ELR (cell line): Measurements from ENCODE around the gene DUSP10.
A peak's percentile ranks its signal among the peaks of the same experiment; 100 is the strongest.

Experiments
- DNase-seq: peaks from one replicate; pipeline ENCODE4 v3.0.0-alpha.2; 2015; ENCODE audit warnings: low read depth

DUSP10 gene

DNA sequence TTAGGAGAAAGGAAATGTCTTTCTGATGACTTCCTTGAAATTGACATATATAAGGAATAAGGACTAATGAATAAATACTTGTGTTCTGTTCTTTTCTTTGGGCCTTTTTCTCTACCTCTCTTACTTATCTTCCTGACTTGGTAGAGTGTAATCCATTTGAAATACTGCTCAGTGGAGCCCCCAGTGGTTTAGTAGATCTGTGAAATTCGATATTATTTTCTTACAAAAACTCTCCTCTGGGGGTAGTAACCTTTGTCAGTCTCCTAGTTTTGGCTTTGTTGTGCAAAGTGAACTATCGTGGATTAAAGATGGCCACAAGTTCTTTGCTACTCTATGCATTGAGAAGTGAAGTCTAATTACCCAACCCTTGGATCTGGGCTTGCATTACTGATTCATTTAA is 48.8 kb downstream of the DUSP10 start:
- DNase-seq, result no peak

DNA sequence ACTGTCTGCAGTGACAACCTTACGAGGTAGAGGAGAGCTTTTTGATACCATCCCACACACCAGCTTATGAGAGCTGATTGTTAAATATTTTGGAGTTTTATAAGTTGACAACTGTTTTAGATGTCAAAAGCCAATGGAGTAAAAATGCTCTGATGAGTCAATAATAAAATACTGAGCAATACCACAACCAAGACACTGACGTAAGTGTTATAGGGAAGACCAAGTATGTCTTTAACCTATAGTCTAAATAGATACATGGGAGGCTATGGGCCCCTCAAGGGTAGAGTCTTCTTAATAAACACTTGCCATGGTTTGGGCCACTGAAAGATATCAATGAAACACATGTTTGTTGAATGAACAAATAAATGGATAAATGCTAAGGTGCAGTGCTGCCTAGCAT is 49.2 kb downstream of the DUSP10 start:
- no peak for DNase-seq

DNA sequence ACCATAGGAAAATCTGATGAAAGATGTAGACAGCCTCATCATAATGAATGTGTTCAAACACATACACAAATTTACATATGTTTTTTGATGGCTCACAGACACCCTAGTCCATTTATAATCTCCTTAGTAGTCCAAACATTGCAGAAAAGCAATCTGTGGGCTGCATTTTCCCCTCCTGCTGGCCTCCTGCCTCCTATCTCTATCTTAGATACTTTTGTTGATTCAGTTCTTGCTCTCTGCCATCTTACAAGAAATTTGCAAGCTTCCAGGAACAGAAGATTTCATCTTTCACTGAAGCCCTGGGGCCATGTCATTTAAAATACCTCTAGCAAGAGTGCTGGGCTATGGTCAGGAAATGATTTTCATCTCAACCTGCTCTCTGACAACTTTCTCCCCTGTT is 50.6 kb downstream of the DUSP10 start:
- DNase-seq, result no peak

GRCh38 chr1:221690858-221691257 is 51.0 kb downstream of the DUSP10 start:
- DNase-seq, result no peak

- DNase-seq, result peak; percentile 34
These were observed 52.8 kb downstream of the DUSP10 start for GRCh38 chr1:221689138-221689537.

- DNase-seq, result no peak
These were observed 53.4 kb downstream of the DUSP10 start for GRCh38 chr1:221688488-221688843.

DNA sequence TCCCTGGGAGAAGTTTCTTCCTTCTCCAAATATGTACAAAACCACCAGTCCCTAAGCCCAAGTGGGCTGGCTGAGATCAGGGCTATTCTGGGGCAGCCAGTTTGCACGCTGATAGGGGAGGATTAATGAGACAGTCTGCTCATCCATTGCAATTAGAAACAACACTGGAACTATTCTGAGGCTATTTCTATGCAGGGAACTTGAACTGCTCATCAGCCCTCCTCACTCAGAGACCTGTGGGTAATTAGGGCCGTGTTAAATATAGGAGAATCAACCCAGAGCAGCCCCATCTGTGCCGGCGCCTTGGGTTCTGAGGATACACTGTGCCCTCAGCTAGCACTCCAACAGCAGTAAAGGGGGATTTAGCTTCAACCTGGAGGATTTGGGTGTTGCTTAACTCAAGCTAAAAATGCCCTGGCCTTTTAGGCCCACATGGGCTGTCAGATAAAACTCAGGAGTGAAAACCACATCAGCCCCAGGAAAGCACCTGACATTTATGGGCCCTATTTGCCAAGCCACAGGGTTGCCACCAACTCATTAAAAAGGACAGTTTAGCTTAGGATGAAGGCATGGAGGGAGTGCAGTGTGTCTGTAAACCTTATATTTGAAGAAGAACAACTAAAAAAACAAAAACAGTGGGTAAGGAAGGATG is 53.9 kb downstream of the DUSP10 start:
- DNase-seq, result no peak

DNA sequence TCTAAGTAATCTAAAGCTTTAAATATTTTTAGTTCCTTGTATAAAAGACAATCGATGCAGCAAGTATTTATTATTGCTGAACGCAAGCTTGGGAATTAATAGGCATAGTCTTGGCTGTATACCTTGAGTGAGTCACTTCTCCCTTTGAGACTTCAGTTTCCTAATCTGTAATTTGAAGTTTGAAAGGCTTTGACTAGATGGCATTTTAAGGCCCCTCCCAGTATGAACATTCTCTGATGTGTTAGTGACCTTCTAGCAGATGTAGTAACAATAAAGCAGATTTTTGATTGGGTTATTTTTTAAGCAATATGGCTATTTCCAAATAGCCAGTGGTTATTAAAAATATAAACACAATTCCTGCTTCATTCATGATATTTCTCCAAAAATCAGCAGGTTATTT is 58.2 kb downstream of the DUSP10 start:
- no peak for DNase-seq

DNA sequence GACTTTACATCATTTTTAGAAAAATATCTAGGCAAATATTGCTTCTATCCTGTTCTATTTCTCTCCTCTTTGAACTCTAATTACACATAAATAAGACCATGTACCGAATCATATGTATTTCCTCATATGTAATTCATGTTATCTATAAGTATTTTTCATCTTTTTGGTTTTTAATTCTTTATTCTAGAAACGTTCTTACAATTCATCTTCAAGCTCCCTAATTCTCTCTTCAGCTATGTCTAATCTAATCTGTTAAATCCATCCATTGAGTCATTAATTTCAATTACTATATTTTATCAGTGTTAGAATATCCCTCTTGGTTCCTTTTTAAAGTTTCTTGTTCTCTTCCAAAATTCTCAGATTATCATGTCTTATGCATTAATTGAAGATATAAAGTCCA is 61.8 kb downstream of the DUSP10 start:
- DNase-seq, result no peak

- DNase-seq, result no peak
These were observed 63.9 kb downstream of the DUSP10 start for GRCh38 chr1:221678014-221678413.

DNA sequence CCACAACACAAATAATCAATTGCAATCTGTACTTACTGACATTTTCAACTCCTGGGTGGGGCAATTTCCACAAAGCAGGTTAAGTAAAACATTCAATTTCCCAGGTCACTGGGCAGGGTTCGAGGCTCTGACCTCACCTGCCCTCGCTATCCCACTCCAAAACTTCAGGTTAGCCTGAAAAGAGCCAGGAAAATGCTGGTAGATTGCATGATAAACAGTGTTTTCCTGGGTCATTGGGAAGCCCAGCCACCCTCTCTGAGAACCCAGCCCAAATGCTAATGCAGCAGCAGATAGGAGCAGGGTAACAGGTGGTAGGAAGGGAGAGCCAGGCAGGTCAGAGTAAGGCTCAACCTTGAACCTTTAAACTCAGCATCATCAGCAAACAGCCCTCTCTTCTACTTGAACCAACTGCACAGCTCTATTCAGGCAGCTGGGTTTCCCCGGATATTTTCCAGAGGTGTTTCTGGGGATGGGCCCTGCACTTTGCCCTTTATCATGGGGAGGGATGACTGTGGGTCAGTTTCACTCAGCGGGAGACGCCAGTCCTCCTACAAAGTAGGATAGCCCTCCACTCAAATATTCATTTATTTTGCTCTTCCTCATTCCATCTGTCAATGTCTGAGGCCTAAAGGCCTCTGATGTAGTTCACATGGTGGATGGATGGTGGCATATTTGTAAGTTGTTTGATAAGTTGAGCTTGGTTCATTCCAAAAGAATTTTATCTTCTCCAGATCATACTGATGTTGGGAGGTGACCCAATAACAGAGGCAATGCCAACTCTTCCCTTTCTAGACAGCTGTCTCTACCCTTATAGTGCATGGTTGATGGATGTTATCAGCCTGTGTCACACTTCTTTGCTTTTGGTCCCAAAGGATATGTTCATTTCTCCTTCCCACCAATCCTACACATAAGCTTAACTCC is 65.7 kb downstream of the DUSP10 start:
- DNase-seq, result no peak

DNA sequence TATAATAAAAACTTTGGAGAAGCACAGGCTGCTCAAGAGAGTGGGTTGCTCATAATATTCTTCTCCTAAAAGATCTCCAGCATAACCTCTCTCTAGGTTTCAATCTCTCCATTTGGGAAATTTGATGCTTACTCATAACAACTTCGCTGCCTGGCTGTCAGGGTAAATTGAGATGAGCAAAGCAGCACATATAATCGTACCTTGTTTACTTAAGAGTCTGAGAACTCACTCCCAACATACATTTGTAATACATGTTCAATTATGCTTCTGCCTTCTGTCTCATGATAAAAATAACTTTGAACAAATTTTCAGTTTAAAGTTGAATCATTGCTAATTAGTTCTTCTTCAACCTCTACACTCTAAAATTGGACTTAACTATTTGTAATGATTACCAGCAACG is 68.9 kb downstream of the DUSP10 start:
- DNase-seq, result no peak

DNA sequence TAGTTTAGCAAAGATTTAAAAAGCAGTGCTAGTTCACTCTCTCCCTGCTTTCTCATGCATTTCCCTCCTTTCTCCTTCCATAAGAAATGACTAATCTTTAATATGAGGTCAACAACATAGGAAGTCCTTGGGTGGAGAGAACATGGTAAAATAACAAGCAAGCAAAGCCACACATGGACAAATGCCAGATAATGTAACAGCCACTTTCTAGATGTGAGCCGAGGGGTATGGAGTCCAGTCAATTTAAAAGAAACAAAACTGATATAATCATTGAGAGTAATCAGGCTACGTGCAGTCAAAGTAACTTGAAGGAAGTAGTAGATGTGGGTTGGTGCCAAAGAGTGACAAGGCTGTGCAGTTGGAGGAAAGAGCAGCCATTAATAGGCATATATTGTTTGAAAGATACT is 69.6 kb downstream of the DUSP10 start:
- peak; percentile 78 for DNase-seq

DNA sequence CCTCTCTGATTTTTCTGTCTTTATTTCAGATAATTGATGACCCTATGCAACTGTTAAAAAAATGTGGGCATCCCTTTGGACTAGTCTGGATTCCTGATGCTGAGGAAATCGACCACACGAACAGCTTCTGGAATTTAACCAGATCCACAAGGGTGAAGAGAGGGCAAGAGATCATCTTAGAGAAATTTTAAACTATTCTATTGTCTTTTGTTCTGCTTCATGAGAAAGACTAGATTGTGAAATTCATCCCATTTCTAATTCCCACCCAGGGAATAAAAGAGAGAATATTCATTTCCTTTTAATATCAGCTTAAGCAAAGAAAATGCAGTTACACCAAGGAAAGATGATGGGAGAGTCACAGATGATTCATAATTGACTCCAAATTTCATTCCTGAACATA is 71.8 kb downstream of the DUSP10 start:
- peak; percentile 23 for DNase-seq

DNA sequence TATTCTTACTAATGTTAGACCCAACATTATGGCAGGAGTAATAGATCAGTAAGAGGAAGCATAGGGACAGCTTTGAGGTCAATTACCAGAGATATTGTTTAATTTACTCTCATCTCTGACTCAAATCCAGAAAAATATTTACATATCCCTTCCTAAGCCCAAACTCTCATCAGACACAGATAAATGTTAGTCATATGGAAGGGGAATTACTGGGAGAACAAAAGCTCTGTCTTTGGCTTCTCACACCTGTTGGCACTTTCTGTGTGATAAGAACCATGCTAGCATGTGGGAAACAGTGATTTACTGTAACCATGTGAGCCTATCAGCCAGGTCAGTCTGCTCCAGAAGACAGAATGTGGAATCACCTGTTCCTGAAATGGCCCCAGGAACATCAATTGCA is 72.4 kb downstream of the DUSP10 start:
- DNase-seq, result peak; percentile 6

DNA sequence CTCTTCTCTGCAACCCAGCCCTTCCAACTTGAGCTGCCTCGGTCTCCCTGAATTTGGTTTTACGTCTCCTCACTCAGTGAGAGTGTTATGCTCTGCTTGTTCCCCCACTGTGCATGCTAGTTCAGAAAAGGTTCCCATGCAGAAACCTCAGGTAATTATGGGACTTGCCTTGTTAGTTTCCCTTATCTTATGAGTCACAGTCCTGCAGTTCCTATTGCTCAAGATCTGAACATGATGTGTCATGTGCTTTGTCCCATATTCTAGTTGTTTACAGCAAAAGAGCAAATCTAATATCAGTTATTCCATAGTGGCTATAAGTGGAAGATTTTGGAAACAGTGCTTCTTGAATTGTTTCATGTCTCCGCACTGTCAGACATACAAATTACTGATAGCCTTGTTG is 74.4 kb downstream of the DUSP10 start:
- peak; percentile 83 for DNase-seq

- no peak for DNase-seq
These were observed 77.6 kb downstream of the DUSP10 start for GRCh38 chr1:221664253-221664652.

- DNase-seq, result peak; percentile 9
These were observed 78.6 kb downstream of the DUSP10 start for GRCh38 chr1:221663321-221663720.

DNA sequence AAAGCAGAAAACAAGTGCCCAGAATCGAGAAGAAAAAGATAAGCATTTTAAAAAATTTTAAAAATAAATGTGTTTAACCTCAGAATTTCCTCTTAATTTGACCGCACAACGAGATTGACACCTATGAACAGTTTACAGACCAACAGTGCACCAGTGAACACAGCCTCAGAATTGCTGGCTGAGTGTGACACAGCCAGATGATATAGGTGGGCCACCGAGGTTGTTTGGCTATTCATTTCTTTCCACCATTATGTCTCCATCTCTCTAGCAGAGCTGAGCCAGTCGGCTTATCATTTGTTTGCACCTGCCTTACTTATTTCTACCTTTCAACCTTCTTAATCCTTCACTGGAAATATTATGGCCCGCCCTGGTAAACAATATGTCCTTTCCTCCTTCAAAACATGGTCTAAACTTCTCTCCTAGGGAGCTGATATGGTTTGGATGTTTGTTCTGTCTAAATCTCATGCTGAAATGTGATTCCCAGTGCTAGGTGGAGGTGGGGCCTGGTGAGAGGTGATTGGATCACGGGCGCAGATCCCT is 86.1 kb downstream of the DUSP10 start:
- no peak for DNase-seq
